IPS-NIHi11 (cell line): Measurements from ENCODE around the gene NTMT2.
"Not testable (repeated sequence)": the region's sequence is repeated elsewhere in the genome, so short reads cannot be mapped to it uniquely, and the experiment has no call there.

Experiments used
- DNase-seq: peaks from one replicate; pipeline ENCODE4 v3.0.0; 2012; ENCODE audit warnings: mixed read lengths, low spot score

Gene NTMT2

GRCh38 chr1:170145770-170146676, at the start of gene NTMT2:
NTMT2 (plus strand) TSS chr1:170145959; CDS start chr1:170146108, 149 bp downstream.
- DNase-seq = peak; percentile 48

GRCh38 chr1:170095976-170096748, 49.6 kb upstream of the NTMT2 start:
- DNase-seq = no peak

GRCh38 chr1:170096806-170097340, 48.9 kb upstream of the NTMT2 start:
- DNase-seq = no peak

GRCh38 chr1:170097449-170097948, 48.3 kb upstream of the NTMT2 start:
- no peak for DNase-seq

- DNase-seq = not testable (repeated sequence)
Observed at GRCh38 chr1:170113140-170113539, 32.6 kb upstream of the NTMT2 start.

GRCh38 chr1:170114906-170115305, 30.9 kb upstream of the NTMT2 start:
- DNase-seq = peak; percentile 31

GRCh38 chr1:170122366-170122765, 23.4 kb upstream of the NTMT2 start:
- no peak for DNase-seq

GRCh38 chr1:170125269-170125668, 20.5 kb upstream of the NTMT2 start:
- DNase-seq = no peak

- DNase-seq = peak; percentile 32
Observed at GRCh38 chr1:170126696-170127095, 19.1 kb upstream of the NTMT2 start.

- no peak for DNase-seq
Observed at GRCh38 chr1:170131450-170131849, 14.3 kb upstream of the NTMT2 start.

- no peak for DNase-seq
Observed at GRCh38 chr1:170131984-170132383, 13.8 kb upstream of the NTMT2 start.

- no peak for DNase-seq
Observed at GRCh38 chr1:170133766-170134495, 11.8 kb upstream of the NTMT2 start.

GRCh38 chr1:170134521-170134920, 11.2 kb upstream of the NTMT2 start:
- no peak for DNase-seq

GRCh38 chr1:170140371-170140770, 5.4 kb upstream of the NTMT2 start:
- no peak for DNase-seq

- DNase-seq = no peak
Observed at GRCh38 chr1:170145061-170145460, 698 bp upstream of the NTMT2 start.

GRCh38 chr1:170146720-170147263, 1.0 kb downstream of the NTMT2 start:
- no peak for DNase-seq

GRCh38 chr1:170149241-170149640, 3.5 kb downstream of the NTMT2 start:
- no peak for DNase-seq

GRCh38 chr1:170150016-170150415, 4.3 kb downstream of the NTMT2 start:
- no peak for DNase-seq

GRCh38 chr1:170150921-170151320, 5.2 kb downstream of the NTMT2 start:
- no peak for DNase-seq

GRCh38 chr1:170153417-170153816, 7.7 kb downstream of the NTMT2 start:
- no peak for DNase-seq

GRCh38 chr1:170155055-170155454, 9.3 kb downstream of the NTMT2 start:
- DNase-seq = no peak

GRCh38 chr1:170156594-170156993, 10.8 kb downstream of the NTMT2 start:
- DNase-seq = no peak
